ENCODE results near the gene DALRD3. TPM values are rescaled to one million over a fixed set of nuclear protein-coding genes. Genes with fewer than 3 reads are reported as not detected.

The DALRD3 gene
- total RNA-seq, 2 donors from 2014 or later: 40.8 to 41.9 TPM

- Histone ChIP-seq H3K4me1 (ENCODE audit: control insufficient read depth, insufficient read depth, low read length) (peaks cover 10% of the 10 kb centered on the region), H3K36me3 (ENCODE audit: control insufficient read depth, insufficient read depth, low read length) (peaks cover 21% of the 10 kb centered on the region), H3K27me3 (ENCODE audit: control insufficient read depth, insufficient read depth, low read length, poor library complexity, severe bottlenecking) (peaks cover 33% of the 10 kb centered on the region), H3K27ac (ENCODE audit: low read depth, low read length) (peak overlapping the region; percentile 95), H3K9ac (ENCODE audit: extremely low read depth, low read length, poor library complexity, severe bottlenecking) (peak overlapping the region; percentile 93), H3K4me3 (ENCODE audit: low read length) (peak overlapping the region; percentile 87), H3K9me3 (ENCODE audit: control insufficient read depth, low read length) (no peaks in the 10 kb centered on the region)
- H3K36me3 Mint-ChIP-seq (ENCODE audit: low read depth): peaks cover 17% of the 10 kb centered on the region
- peaks cover 19% of the 10 kb centered on the region for H3K4me1 Mint-ChIP-seq
- H3K9me3 Mint-ChIP-seq: no peaks in the 10 kb centered on the region
- peak overlapping the region; percentile 97 for H3K4me3 Mint-ChIP-seq
- peak; percentile 97 for DNase-seq
- H3K27me3 Mint-ChIP-seq (ENCODE audit: insufficient read depth): peaks cover 35% of the 10 kb centered on the region
- no peak for TF ChIP-seq CTCF (conservative IDR thresholded peaks at IDR 0.05)
- peak overlapping the region; percentile 100 for H3K27ac Mint-ChIP-seq
- WGBS, 2 experiments (ENCODE audit: insufficient coverage in 1 of 2, insufficient read length in 1 of 2): 21 to 80% methylated on average over 6 to 41 of the region's 41 CpGs
Observed at GRCh38 chr3:49007771-49008528, 10.4 kb downstream of the DALRD3 start.

- H3K4me3 Mint-ChIP-seq: peak within 1 kb of the TSS; percentile 97
- H3K4me1 Mint-ChIP-seq: peaks cover 19% of the 10 kb centered on the region
- Histone ChIP-seq H3K36me3 (ENCODE audit: control insufficient read depth, insufficient read depth, low read length) (peaks cover 15% of the 10 kb centered on the region), H3K9me3 (ENCODE audit: control insufficient read depth, low read length) (no peaks in the 10 kb centered on the region), H3K27ac (ENCODE audit: low read depth, low read length) (peak within 1 kb of the TSS; percentile 95), H3K4me3 (ENCODE audit: low read length) (peak within 1 kb of the TSS; percentile 87), H3K4me1 (ENCODE audit: control insufficient read depth, insufficient read depth, low read length) (peaks cover 10% of the 10 kb centered on the region), H3K9ac (ENCODE audit: extremely low read depth, low read length, poor library complexity, severe bottlenecking) (peak within 1 kb of the TSS; percentile 93), H3K27me3 (ENCODE audit: control insufficient read depth, insufficient read depth, low read length, poor library complexity, severe bottlenecking) (peaks cover 40% of the 10 kb centered on the region)
- 0 to 3% methylated on average over 22 to 65 of the region's 65 CpGs for WGBS, 2 experiments (ENCODE audit: insufficient coverage in 1 of 2, insufficient read length in 1 of 2)
- H3K36me3 Mint-ChIP-seq (ENCODE audit: low read depth): peaks cover 17% of the 10 kb centered on the region
- H3K27me3 Mint-ChIP-seq (ENCODE audit: insufficient read depth): peaks cover 43% of the 10 kb centered on the region
- peak; percentile 99 for DNase-seq
- H3K9me3 Mint-ChIP-seq: no peaks in the 10 kb centered on the region
- H3K27ac Mint-ChIP-seq: peak within 1 kb of the TSS; percentile 100
- TF ChIP-seq CTCF (conservative IDR thresholded peaks at IDR 0.05): peak; percentile 55
Observed at GRCh38 chr3:49007068-49007770, 11.2 kb downstream of the DALRD3 start, which contains the start of gene WDR6. Gene WDR6, plus strand, starts transcription at chr3:49007391. Its CDS starts 41 bp downstream, at chr3:49007432.

- Mint-ChIP-seq H3K4me3 (peak overlapping the region; percentile 97), H3K27ac (peak overlapping the region; percentile 100), H3K36me3 (ENCODE audit: low read depth) (peaks cover 10% of the 10 kb centered on the region), H3K4me1 (peaks cover 19% of the 10 kb centered on the region), H3K9me3 (no peaks in the 10 kb centered on the region), H3K27me3 (ENCODE audit: insufficient read depth) (peaks cover 49% of the 10 kb centered on the region)
- H3K4me1 ChIP-seq (ENCODE audit: control insufficient read depth, insufficient read depth, low read length): peaks cover 10% of the 10 kb centered on the region
- WGBS, 2 experiments (ENCODE audit: insufficient coverage in 1 of 2, insufficient read length in 1 of 2): 9 to 10% methylated on average over 14 to 32 of the region's 32 CpGs
- peak overlapping the region; percentile 87 for H3K4me3 ChIP-seq (ENCODE audit: low read length)
- peak overlapping the region; percentile 36 for H3K27ac ChIP-seq (ENCODE audit: low read depth, low read length)
- TF ChIP-seq CTCF (conservative IDR thresholded peaks at IDR 0.05): no peak
- peaks cover 8% of the 10 kb centered on the region for H3K36me3 ChIP-seq (ENCODE audit: control insufficient read depth, insufficient read depth, low read length)
- peaks cover 47% of the 10 kb centered on the region for H3K27me3 ChIP-seq (ENCODE audit: control insufficient read depth, insufficient read depth, low read length, poor library complexity, severe bottlenecking)
- H3K9ac ChIP-seq (ENCODE audit: extremely low read depth, low read length, poor library complexity, severe bottlenecking): peak overlapping the region; percentile 93
- no peak for DNase-seq
- H3K9me3 ChIP-seq (ENCODE audit: control insufficient read depth, low read length): no peaks in the 10 kb centered on the region
Observed at GRCh38 chr3:49006408-49007067, 11.8 kb downstream of the DALRD3 start.

Measured in endodermal cell (in vitro differentiated cells).